ENCODE measurements around the gene MPRIP. TPM values are rescaled to one million over a fixed set of nuclear protein-coding genes. Genes with fewer than 3 reads are reported as not detected.

MPRIP gene
- total RNA-seq, 1 donor from 2014 or later: 345 TPM

GRCh38 chr17:17056156-17056539, 13.9 kb downstream of the MPRIP start:
- TF ChIP-seq CTCF (IDR thresholded peaks at IDR 0.05): no peak
- no peaks in the 10 kb centered on the region for H3K9me3 Mint-ChIP-seq (ENCODE audit: low read depth)

GRCh38 chr17:17057057-17057551, 14.8 kb downstream of the MPRIP start:
- Mint-ChIP-seq H3K36me3 (ENCODE audit: low read depth) (no peaks in the 10 kb centered on the region), H3K27me3 (ENCODE audit: low read depth) (no peaks in the 10 kb centered on the region), H3K27ac (ENCODE audit: unreplicated experiment) (no peak overlapping the region), H3K4me1 (ENCODE audit: low read depth) (peaks cover 43% of the 10 kb centered on the region), H3K4me3 (ENCODE audit: unreplicated experiment) (no peak overlapping the region), H3K9me3 (ENCODE audit: low read depth) (no peaks in the 10 kb centered on the region)
- DNase-seq (ENCODE audit: low spot score): peak; percentile 63
- TF ChIP-seq CTCF (IDR thresholded peaks at IDR 0.05): no peak

More at GRCh38 chr17:17056156-17056539, 13.9 kb downstream of the MPRIP start:
- DNase-seq (ENCODE audit: low spot score): peak; percentile 20
- Mint-ChIP-seq H3K4me3 (ENCODE audit: unreplicated experiment) (no peak overlapping the region), H3K4me1 (ENCODE audit: low read depth) (peaks cover 45% of the 10 kb centered on the region), H3K27me3 (ENCODE audit: low read depth) (no peaks in the 10 kb centered on the region), H3K36me3 (ENCODE audit: low read depth) (no peaks in the 10 kb centered on the region), H3K27ac (ENCODE audit: unreplicated experiment) (no peak overlapping the region)

GRCh38 chr17:17058304-17058703, 16.0 kb downstream of the MPRIP start:
- H3K4me3 Mint-ChIP-seq (ENCODE audit: unreplicated experiment): no peak overlapping the region
- TF ChIP-seq CTCF (IDR thresholded peaks at IDR 0.05): no peak
- no peak overlapping the region for H3K27ac Mint-ChIP-seq (ENCODE audit: unreplicated experiment)
- no peaks in the 10 kb centered on the region for H3K9me3 Mint-ChIP-seq (ENCODE audit: low read depth)
- no peaks in the 10 kb centered on the region for H3K27me3 Mint-ChIP-seq (ENCODE audit: low read depth)
- H3K36me3 Mint-ChIP-seq (ENCODE audit: low read depth): no peaks in the 10 kb centered on the region
- DNase-seq (ENCODE audit: low spot score): peak; percentile 42
- peaks cover 45% of the 10 kb centered on the region for H3K4me1 Mint-ChIP-seq (ENCODE audit: low read depth)

- no peak for TF ChIP-seq CTCF (IDR thresholded peaks at IDR 0.05)
- DNase-seq (ENCODE audit: low spot score): peak; percentile 68
- Mint-ChIP-seq H3K36me3 (ENCODE audit: low read depth) (no peaks in the 10 kb centered on the region), H3K4me1 (ENCODE audit: low read depth) (peaks cover 48% of the 10 kb centered on the region), H3K4me3 (ENCODE audit: unreplicated experiment) (no peak overlapping the region), H3K27me3 (ENCODE audit: low read depth) (no peaks in the 10 kb centered on the region), H3K9me3 (ENCODE audit: low read depth) (no peaks in the 10 kb centered on the region), H3K27ac (ENCODE audit: unreplicated experiment) (peak overlapping the region; percentile 27)
Observed at GRCh38 chr17:17059301-17059890, 17.1 kb downstream of the MPRIP start.

GRCh38 chr17:17060001-17060922, 18.0 kb downstream of the MPRIP start:
- Mint-ChIP-seq H3K27ac (ENCODE audit: unreplicated experiment) (no peak overlapping the region), H3K36me3 (ENCODE audit: low read depth) (no peaks in the 10 kb centered on the region), H3K9me3 (ENCODE audit: low read depth) (no peaks in the 10 kb centered on the region), H3K4me1 (ENCODE audit: low read depth) (peaks cover 57% of the 10 kb centered on the region), H3K4me3 (ENCODE audit: unreplicated experiment) (no peak overlapping the region), H3K27me3 (ENCODE audit: low read depth) (no peaks in the 10 kb centered on the region)
- DNase-seq (ENCODE audit: low spot score): peak; percentile 53
- no peak for TF ChIP-seq CTCF (IDR thresholded peaks at IDR 0.05)

All from chondrocyte (in vitro differentiated cells).